HL-60 (cell line): Measurements from ENCODE around the gene TMEM45A.

Experiments
- DNase-seq, 2 experiments: peaks; one replicate each; pipeline ENCODE4 v3.0.0-alpha.2; 2010 to 2020; ENCODE audit warnings: low read depth in 1 of 2, low spot score in 1 of 2
- H3K27ac ChIP-seq: fragments of 250-450 bp; sonication (Bioruptor Pico); replicated peaks from 2 replicates; pipeline ENCODE4 v1.5.1; 2020; ENCODE audit warnings: mild to moderate bottlenecking, moderate library complexity
- H3K27me3 ChIP-seq: fragments of 250-450 bp; sonication (Bioruptor Pico); 2 replicates; pipeline ENCODE4 v1.5.1; 2021; ENCODE audit warnings: mild to moderate bottlenecking, moderate library complexity; ENCODE audit not compliant: insufficient read depth, poor library complexity, severe bottlenecking
- H3K4me3 ChIP-seq: replicated peaks from 2 replicates; pipeline ENCODE4 v1.5.1; 2011; ENCODE audit warnings: mild to moderate bottlenecking, control low read depth, low read length; ENCODE audit not compliant: insufficient read depth
- GABPA ChIP-seq: IDR thresholded peaks from 2 replicates; pipeline ENCODE4 v1.6.1; 2012; ENCODE audit warnings: low read depth
- POLR2AphosphoS5 ChIP-seq: IDR thresholded peaks from 2 replicates; pipeline ENCODE4 v1.6.1; 2012; ENCODE audit warnings: low read depth
- SPI1 ChIP-seq: IDR thresholded peaks from 2 replicates; pipeline ENCODE4 v1.6.1; 2012; ENCODE audit warnings: low read depth, mild to moderate bottlenecking, borderline replicate concordance
- TF ChIP-seq, protein P1 (sequence below): IDR thresholded peaks from 2 replicates; pipeline ENCODE4 v1.6.1; 2012; ENCODE audit warnings: low read depth; ENCODE audit not compliant: insufficient replicate concordance
- TF ChIP-seq, protein P2 (sequence below): IDR thresholded peaks from one replicate; pipeline ENCODE4 v1.5.1; 2011; ENCODE audit warnings: low read length, control low read depth, inconsistent platforms; ENCODE audit not compliant: insufficient read depth

The TMEM45A gene

DNA sequence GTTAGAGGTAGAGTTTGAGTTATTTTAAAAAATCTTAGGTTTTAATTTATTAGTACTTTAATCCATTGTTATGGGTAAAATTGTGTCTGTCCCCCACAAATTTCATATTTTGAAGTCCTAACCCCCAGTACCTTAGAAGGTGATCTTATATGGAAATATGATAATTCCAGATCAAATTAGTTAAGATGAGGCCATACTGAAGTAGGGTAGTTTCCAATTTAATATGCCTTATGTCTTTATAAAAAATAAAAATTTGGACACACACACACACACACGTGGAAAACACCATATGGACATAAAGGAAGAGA lies 98.4 kb downstream of the TMEM45A start:
- DNase-seq = no peak
- H3K27me3 ChIP-seq = no peaks in the 10 kb centered on the region

DNA sequence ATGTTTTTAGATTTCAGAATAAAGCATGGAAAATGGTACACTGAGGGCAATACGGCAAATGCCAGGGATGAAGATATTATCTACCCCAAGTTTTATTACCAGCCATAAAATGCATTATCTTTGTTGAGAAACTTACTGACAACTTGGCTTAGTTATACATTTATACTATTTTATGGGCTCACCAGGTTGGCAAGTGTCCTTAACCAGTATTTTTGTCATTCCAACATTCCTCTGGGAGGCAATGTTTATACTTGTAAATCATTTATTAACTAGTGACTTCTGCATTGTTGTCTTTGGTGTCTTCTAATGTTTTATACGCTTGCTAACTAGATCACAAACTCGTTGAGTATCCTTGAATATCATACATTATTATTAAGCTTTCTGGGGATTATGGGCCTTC lies 99.0 kb downstream of the TMEM45A start:
- Histone ChIP-seq H3K27ac (no peak overlapping the region), H3K27me3 (no peaks in the 10 kb centered on the region), H3K4me3 (no peak overlapping the region)
- no peak for TF ChIP-seq SPI1
- TF ChIP-seq, protein P1, sequence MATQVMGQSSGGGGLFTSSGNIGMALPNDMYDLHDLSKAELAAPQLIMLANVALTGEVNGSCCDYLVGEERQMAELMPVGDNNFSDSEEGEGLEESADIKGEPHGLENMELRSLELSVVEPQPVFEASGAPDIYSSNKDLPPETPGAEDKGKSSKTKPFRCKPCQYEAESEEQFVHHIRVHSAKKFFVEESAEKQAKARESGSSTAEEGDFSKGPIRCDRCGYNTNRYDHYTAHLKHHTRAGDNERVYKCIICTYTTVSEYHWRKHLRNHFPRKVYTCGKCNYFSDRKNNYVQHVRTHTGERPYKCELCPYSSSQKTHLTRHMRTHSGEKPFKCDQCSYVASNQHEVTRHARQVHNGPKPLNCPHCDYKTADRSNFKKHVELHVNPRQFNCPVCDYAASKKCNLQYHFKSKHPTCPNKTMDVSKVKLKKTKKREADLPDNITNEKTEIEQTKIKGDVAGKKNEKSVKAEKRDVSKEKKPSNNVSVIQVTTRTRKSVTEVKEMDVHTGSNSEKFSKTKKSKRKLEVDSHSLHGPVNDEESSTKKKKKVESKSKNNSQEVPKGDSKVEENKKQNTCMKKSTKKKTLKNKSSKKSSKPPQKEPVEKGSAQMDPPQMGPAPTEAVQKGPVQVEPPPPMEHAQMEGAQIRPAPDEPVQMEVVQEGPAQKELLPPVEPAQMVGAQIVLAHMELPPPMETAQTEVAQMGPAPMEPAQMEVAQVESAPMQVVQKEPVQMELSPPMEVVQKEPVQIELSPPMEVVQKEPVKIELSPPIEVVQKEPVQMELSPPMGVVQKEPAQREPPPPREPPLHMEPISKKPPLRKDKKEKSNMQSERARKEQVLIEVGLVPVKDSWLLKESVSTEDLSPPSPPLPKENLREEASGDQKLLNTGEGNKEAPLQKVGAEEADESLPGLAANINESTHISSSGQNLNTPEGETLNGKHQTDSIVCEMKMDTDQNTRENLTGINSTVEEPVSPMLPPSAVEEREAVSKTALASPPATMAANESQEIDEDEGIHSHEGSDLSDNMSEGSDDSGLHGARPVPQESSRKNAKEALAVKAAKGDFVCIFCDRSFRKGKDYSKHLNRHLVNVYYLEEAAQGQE = no peak
- TF ChIP-seq POLR2AphosphoS5 = no peak
- TF ChIP-seq, protein P2, sequence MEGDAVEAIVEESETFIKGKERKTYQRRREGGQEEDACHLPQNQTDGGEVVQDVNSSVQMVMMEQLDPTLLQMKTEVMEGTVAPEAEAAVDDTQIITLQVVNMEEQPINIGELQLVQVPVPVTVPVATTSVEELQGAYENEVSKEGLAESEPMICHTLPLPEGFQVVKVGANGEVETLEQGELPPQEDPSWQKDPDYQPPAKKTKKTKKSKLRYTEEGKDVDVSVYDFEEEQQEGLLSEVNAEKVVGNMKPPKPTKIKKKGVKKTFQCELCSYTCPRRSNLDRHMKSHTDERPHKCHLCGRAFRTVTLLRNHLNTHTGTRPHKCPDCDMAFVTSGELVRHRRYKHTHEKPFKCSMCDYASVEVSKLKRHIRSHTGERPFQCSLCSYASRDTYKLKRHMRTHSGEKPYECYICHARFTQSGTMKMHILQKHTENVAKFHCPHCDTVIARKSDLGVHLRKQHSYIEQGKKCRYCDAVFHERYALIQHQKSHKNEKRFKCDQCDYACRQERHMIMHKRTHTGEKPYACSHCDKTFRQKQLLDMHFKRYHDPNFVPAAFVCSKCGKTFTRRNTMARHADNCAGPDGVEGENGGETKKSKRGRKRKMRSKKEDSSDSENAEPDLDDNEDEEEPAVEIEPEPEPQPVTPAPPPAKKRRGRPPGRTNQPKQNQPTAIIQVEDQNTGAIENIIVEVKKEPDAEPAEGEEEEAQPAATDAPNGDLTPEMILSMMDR = no peak
- no peak for TF ChIP-seq GABPA
- no peak for DNase-seq

More for the DNA sequence above, 98.4 kb downstream of the TMEM45A start:
- Histone ChIP-seq H3K4me3 (no peak overlapping the region), H3K27ac (no peak overlapping the region)
- TF ChIP-seq SPI1 = no peak
- TF ChIP-seq, protein P1 = no peak

DNA sequence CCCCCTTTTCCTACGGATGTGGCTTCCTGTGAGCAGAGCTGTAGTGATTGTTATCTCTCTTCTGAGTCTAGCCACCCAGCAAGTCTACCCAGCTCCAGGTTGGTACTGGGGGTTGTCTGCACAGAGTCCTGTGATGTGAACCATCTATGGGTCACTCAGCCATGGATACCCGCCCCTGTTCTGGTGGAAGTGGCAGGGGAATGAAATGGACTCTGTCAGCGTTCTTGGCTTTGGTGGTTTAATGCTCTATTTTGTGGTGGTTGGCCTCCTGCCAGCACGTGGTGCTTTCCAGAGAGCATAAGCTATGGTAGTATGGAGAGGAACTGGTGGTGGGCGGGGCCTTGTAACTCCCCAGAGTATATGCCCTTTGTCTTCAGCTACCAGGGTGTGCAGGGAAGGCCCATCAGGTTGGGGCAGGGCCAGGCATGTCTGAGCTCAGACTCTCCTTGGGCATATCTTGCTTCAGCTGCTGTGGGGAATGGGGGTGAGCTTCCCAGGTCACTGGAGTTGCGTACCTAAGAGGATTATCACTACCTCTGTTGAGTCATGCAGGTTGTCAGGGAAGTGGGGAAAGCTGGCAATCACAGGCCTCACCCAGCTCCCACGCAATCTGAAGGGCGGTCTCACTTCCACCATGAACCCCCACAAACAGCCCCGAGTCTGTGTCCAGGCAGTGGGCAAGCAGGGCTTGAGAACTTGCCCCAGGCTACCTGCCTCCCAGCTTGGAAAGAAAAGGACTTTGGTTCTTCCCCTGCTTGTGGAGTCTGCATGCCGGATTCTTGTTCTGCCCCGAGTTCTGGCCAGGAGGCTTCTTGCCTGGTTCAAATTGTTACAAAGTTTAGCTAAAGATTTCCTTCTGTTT lies 108.0 kb downstream of the TMEM45A start:
- Histone ChIP-seq H3K27me3 (no peaks in the 10 kb centered on the region), H3K27ac (no peak overlapping the region), H3K4me3 (no peak overlapping the region)
- DNase-seq = peak in 1 of 2 experiments; percentile 42
- TF ChIP-seq SPI1 (peak; percentile 14; the same call in 1 of the 2 replicates), POLR2AphosphoS5 (no peak), GABPA (no peak)
- TF ChIP-seq, protein P1 = no peak
